Sigmoid colon (tissue), 7 donors: Measurements from ENCODE around the gene SOX6. TPM values are rescaled to one million over a fixed set of nuclear protein-coding genes. Genes with fewer than 3 reads are reported as not detected.

Experiments
- DNase-seq: peaks from one replicate; pipeline ENCODE4 v3.0.0-alpha.2; 2019
- H3K27ac ChIP-seq, 4 donors: fragments of 200-600 bp; sonication (generic); one replicate each; pipeline ENCODE4 v1.5.1; 2016 to 2019; ENCODE audit warnings: mild to moderate bottlenecking in 1 of 4
- H3K27me3 ChIP-seq, 3 donors: fragments of 200-600 bp; sonication (generic); one replicate each; pipeline ENCODE4 v1.5.1; 2019; ENCODE audit warnings: mild to moderate bottlenecking in 1 of 3
- H3K36me3 ChIP-seq, 4 donors: fragments of 200-600 bp; sonication (generic); one replicate each; pipeline ENCODE4 v1.5.1; 2016 to 2019
- H3K4me1 ChIP-seq, 4 donors: fragments of 200-600 bp; sonication (generic); one replicate each; pipeline ENCODE4 v1.5.1; 2017 to 2019
- H3K4me3 ChIP-seq, 4 donors: fragments of 200-600 bp; sonication (generic); one replicate each; pipeline ENCODE4 v1.5.1; 2017 to 2019; ENCODE audit warnings: mild to moderate bottlenecking in 2 of 4, moderate library complexity in 1 of 4
- H3K9me3 ChIP-seq, 4 donors: fragments of 200-600 bp in 3 of 4; sonication (generic) in 3 of 4; one replicate each; pipeline versions ENCODE4 v1.5.1 to v1.6.1; 2013 to 2019
- CTCF ChIP-seq, 4 experiments: fragments of 450-650 bp in 3 of 4; fragments of 200-600 bp in 1 of 4; IDR thresholded peaks; one replicate each; pipeline ENCODE4 v1.5.1; 2016 to 2019; ENCODE audit warnings: antibody characterized with exemption in 4 of 4, mild to moderate bottlenecking in 3 of 4, moderate library complexity in 2 of 4
- EP300 ChIP-seq, 4 donors: sonication (generic); formaldehyde crosslinking; IDR thresholded peaks; one replicate each; pipeline ENCODE4 v1.6.1; 2017; ENCODE audit warnings: antibody characterized with exemption in 4 of 4
- POLR2A ChIP-seq, 2 donors: fragments of 450-650 bp; IDR thresholded peaks; one replicate each; pipeline ENCODE4 v1.6.1; 2016; ENCODE audit warnings: antibody characterized with exemption in 2 of 2, mild to moderate bottlenecking in 2 of 2, moderate library complexity in 2 of 2
- POLR2AphosphoS5 ChIP-seq, 4 donors: sonication (generic); formaldehyde crosslinking; IDR thresholded peaks; one replicate each; pipeline ENCODE4 v1.6.1; 2017; ENCODE audit warnings: antibody characterized with exemption in 4 of 4
- WGBS, 2 donors: extraction: QIAGEN DNeasy Blood & Tissue Kit; methylation state at CpG; one replicate each; pipeline ENCODE4 v1.1.7; 2013; 5-methylcytosine and 5-hydroxymethylcytosine counted together
- intact Hi-C: fragments of 100-400 bp; cut with DNase I; formaldehyde crosslinking; loops from one replicate; pipeline ENCODE4 v1.15.1; 2023
- polyA plus RNA-seq, 3 donors: library from polyadenylated mRNA; stranded (reverse); fragments of 200-250 nt; gene quantifications; one replicate each; pipeline ENCODE4 v1.2.3, GENCODE V29; 2013
- total RNA-seq, 4 donors: library from RNA; depleted of rRNA; stranded (reverse); fragments of >200 nt; gene quantifications; one replicate each; pipeline ENCODE4 v1.1.0, GENCODE V29; 2016
- donor health status: healthy with polysubstance abuse.
- donor health status: Bipolar disorder and iron deficiency.
- donor health status: healthy.

Gene SOX6
- total and polyA plus RNA-seq, 7 donors: 0.46 to 6.1 (median 1.7) TPM

- intact Hi-C loops: no loop called here
These were observed 29.6 kb downstream of the SOX6 start for GRCh38 chr11:16326679-16327297.

GRCh38 chr11:16322190-16322589 is 34.2 kb downstream of the SOX6 start:
- DNase-seq: no peak
- H3K4me3 ChIP-seq: no peak overlapping the region
- intact Hi-C loops: no loop called here
- WGBS, 2 donors: 97 to 100% methylated on average over 2 of the region's 2 CpGs
- no peaks in the 10 kb centered on the region for H3K36me3 ChIP-seq
- no peaks in the 10 kb centered on the region for H3K4me1 ChIP-seq
- H3K9me3 ChIP-seq: no peaks in the 10 kb centered on the region
- no peak overlapping the region for H3K27ac ChIP-seq
- no peaks in the 10 kb centered on the region for H3K27me3 ChIP-seq
- TF ChIP-seq CTCF (IDR thresholded peaks at IDR 0.05): no peak
- no peak for TF ChIP-seq EP300 (IDR thresholded peaks at IDR 0.05)
- no peak for TF ChIP-seq POLR2A (IDR thresholded peaks at IDR 0.05)
- no peak for TF ChIP-seq POLR2AphosphoS5 (IDR thresholded peaks at IDR 0.05)

More at GRCh38 chr11:16326679-16327297, 29.6 kb downstream of the SOX6 start:
- H3K4me3 ChIP-seq: no peak overlapping the region
- WGBS, 2 donors: 77 to 79% methylated on average over 4 of the region's 4 CpGs
- no peak for DNase-seq
- H3K9me3 ChIP-seq: no peaks in the 10 kb centered on the region
- no peaks in the 10 kb centered on the region for H3K36me3 ChIP-seq
- TF ChIP-seq EP300 (IDR thresholded peaks at IDR 0.05) (no peak), POLR2AphosphoS5 (IDR thresholded peaks at IDR 0.05) (no peak), POLR2A (IDR thresholded peaks at IDR 0.05) (no peak), CTCF (IDR thresholded peaks at IDR 0.05) (no peak)
- no peaks in the 10 kb centered on the region for H3K4me1 ChIP-seq
- no peak overlapping the region for H3K27ac ChIP-seq
- no peaks in the 10 kb centered on the region for H3K27me3 ChIP-seq

GRCh38 chr11:16321148-16321547 is 35.2 kb downstream of the SOX6 start:
- TF ChIP-seq POLR2A (IDR thresholded peaks at IDR 0.05): no peak
- no peak for TF ChIP-seq POLR2AphosphoS5 (IDR thresholded peaks at IDR 0.05)
- no peak for TF ChIP-seq EP300 (IDR thresholded peaks at IDR 0.05)
- no peak for TF ChIP-seq CTCF (IDR thresholded peaks at IDR 0.05)
- Histone ChIP-seq H3K9me3 (no peaks in the 10 kb centered on the region), H3K27me3 (no peaks in the 10 kb centered on the region), H3K4me1 (no peaks in the 10 kb centered on the region), H3K36me3 (no peaks in the 10 kb centered on the region), H3K27ac (no peak overlapping the region), H3K4me3 (no peak overlapping the region)
- 82 to 83% methylated on average over 2 of the region's 2 CpGs for WGBS, 2 donors
- intact Hi-C loops: no loop called here
- DNase-seq: no peak

GRCh38 chr11:16318320-16318719 is 38.0 kb downstream of the SOX6 start:
- H3K27me3 ChIP-seq: no peaks in the 10 kb centered on the region
- H3K36me3 ChIP-seq: no peaks in the 10 kb centered on the region
- no peak for TF ChIP-seq CTCF (IDR thresholded peaks at IDR 0.05)
- TF ChIP-seq EP300 (IDR thresholded peaks at IDR 0.05): no peak
- TF ChIP-seq POLR2AphosphoS5 (IDR thresholded peaks at IDR 0.05): no peak
- no peak for TF ChIP-seq POLR2A (IDR thresholded peaks at IDR 0.05)
- 93 to 95% methylated on average over 9 of the region's 9 CpGs for WGBS, 2 donors
- no peak overlapping the region for H3K4me3 ChIP-seq
- H3K27ac ChIP-seq: no peak overlapping the region
- H3K4me1 ChIP-seq: no peaks in the 10 kb centered on the region
- intact Hi-C loops: no loop called here
- no peaks in the 10 kb centered on the region for H3K9me3 ChIP-seq
- no peak for DNase-seq

- H3K4me3 ChIP-seq: no peak overlapping the region
- H3K9me3 ChIP-seq: no peaks in the 10 kb centered on the region
- H3K36me3 ChIP-seq: no peaks in the 10 kb centered on the region
- H3K4me1 ChIP-seq: no peaks in the 10 kb centered on the region
- intact Hi-C loops: no loop called here
- H3K27ac ChIP-seq: no peak overlapping the region
- TF ChIP-seq CTCF (IDR thresholded peaks at IDR 0.05) (no peak), POLR2A (IDR thresholded peaks at IDR 0.05) (no peak), EP300 (IDR thresholded peaks at IDR 0.05) (no peak), POLR2AphosphoS5 (IDR thresholded peaks at IDR 0.05) (no peak)
- no peaks in the 10 kb centered on the region for H3K27me3 ChIP-seq
- WGBS, 2 donors: 73 to 76% methylated on average over 1 of the region's 1 CpG
- DNase-seq: no peak
These were observed 38.6 kb downstream of the SOX6 start for GRCh38 chr11:16317712-16318111.
